ENCODE results near the gene MAN2A1. TPM values are rescaled to one million over a fixed set of nuclear protein-coding genes. Genes with fewer than 3 reads are reported as not detected.

Gene MAN2A1
- polyA plus RNA-seq, 1 experiment, result 55.8 TPM

DNA sequence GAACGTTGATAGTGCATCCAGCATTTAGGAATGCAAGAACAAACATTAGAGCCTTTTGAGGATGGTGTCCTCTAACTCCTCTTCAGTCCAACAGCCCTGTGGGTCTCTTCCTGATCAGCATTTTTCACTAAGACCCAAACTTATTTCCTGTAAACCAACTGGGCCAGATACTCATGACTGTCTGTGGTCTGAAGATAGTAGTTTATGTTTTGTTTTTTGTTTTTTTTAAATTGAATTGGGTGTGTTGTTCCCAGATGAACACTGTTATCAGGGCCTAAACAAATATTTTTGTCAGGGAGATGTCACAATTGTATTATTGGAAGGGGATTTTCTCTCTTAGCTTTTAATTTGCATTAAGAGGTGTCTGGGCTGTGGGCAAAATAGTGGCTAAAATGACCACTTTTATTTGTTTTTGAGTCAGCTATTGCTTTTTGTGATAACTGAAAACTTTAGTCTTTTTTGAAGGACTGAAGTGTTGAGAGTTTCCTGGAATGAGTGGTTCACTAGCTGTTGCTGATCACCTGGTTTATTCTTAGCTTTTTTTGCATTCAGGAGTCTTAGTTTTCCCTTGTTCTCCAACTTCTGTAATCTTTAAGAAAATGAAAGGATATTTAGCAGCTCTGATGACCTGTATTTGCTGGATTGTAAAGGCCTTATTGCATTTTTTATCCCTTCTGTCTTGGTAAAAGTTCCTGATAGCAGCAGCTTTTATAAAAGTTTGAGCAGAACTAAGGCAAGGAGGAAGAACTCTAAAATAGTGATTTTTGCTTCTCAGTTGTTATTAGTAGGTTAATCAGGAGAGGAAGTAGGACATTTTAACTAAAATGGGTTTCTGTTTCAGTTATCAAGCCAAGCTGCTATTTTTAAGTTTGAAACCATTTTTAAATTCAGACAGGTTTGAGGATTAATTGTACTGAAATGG, 5.5 kb downstream of the MAN2A1 start:
- POLR2A ChIA-PET, result interaction anchor here (0.6 kb wide), 1 partner anchor 113 kb away, joined by 5 read pairs; no protein-coding TSS in a partner anchor
- Histone ChIP-seq H3K27ac (ENCODE audit: low read depth, low read length) (no peak overlapping the region), H3K4me3 (ENCODE audit: low read depth, low read length) (no peak overlapping the region), H3K9me3 (ENCODE audit: control insufficient read depth, insufficient read depth, low read length) (peaks cover 3% of the 10 kb centered on the region; the same call in 1 of the 2 replicates), H3K27me3 (ENCODE audit: control insufficient read depth, insufficient read depth, low read length) (no peaks in the 10 kb centered on the region)
- DNase-seq (ENCODE audit: low read depth, low spot score), result no peak
- TF ChIP-seq, protein P1, sequence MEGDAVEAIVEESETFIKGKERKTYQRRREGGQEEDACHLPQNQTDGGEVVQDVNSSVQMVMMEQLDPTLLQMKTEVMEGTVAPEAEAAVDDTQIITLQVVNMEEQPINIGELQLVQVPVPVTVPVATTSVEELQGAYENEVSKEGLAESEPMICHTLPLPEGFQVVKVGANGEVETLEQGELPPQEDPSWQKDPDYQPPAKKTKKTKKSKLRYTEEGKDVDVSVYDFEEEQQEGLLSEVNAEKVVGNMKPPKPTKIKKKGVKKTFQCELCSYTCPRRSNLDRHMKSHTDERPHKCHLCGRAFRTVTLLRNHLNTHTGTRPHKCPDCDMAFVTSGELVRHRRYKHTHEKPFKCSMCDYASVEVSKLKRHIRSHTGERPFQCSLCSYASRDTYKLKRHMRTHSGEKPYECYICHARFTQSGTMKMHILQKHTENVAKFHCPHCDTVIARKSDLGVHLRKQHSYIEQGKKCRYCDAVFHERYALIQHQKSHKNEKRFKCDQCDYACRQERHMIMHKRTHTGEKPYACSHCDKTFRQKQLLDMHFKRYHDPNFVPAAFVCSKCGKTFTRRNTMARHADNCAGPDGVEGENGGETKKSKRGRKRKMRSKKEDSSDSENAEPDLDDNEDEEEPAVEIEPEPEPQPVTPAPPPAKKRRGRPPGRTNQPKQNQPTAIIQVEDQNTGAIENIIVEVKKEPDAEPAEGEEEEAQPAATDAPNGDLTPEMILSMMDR (IDR thresholded peaks at IDR 0.05; ENCODE audit: low read depth, low read length), result no peak
- CTCF ChIA-PET, result no interaction called here

DNA sequence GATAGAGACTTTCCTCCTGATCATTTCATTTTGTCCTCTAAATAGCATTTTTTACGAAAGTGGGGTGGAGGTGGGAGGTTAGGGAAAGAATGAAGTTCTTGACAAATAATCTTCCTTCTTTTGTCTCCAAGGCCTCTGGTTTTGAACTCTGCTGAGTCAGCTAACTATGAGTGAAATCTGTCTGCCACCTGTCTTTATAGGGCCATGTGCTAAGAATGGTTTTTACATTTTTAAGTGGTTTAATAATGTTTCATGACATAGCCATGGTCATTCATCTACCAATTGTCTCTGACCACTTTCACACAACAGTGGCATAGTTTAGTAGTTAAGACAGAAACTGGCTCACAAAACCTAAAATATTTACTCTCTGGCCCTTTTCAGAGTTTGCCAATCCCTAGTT, 7.6 kb downstream of the MAN2A1 start:
- Histone ChIP-seq H3K27ac (ENCODE audit: low read depth, low read length) (no peak overlapping the region), H3K9me3 (ENCODE audit: control insufficient read depth, insufficient read depth, low read length) (no peaks in the 10 kb centered on the region), H3K4me3 (ENCODE audit: low read depth, low read length) (no peak overlapping the region), H3K27me3 (ENCODE audit: control insufficient read depth, insufficient read depth, low read length) (no peaks in the 10 kb centered on the region)
- no peak for DNase-seq (ENCODE audit: low read depth, low spot score)
- ChIA-PET CTCF (no interaction called here), POLR2A (no interaction called here)
- TF ChIP-seq, protein P1 (IDR thresholded peaks at IDR 0.05; ENCODE audit: low read depth, low read length), result no peak

DNA sequence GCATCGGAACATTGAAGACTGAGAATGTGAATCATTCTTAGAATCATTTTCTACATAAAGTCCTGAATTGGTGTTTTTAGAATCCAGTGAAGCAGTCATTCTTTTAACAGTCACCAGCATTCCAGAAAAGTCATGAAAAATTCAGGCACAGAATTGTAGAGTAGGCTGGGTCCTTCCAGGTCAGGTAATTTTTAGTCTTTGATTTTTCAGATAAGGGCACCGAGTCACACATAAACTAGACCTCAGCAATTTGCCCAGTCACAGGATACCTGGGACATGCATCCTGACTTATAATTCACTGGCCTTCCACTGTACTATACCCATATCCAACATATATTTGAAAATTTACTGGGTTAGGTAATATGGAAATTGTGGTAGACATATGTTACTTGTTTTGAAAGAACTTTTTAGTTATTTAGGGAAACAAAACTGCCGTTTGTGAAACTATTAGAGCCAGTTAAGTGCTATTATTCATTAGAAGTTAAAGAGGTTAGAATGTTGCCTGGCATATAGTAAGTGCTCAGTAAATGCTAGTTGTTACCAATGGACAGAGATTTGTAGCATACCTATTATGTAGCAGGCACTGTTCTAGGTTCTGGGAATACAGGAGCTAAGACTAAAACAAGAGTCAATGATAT, 10.9 kb downstream of the MAN2A1 start:
- no peak for DNase-seq (ENCODE audit: low read depth, low spot score)
- H3K27ac ChIP-seq (ENCODE audit: low read depth, low read length), result no peak overlapping the region
- TF ChIP-seq, protein P1 (IDR thresholded peaks at IDR 0.05; ENCODE audit: low read depth, low read length), result no peak
- no peak overlapping the region for H3K4me3 ChIP-seq (ENCODE audit: low read depth, low read length)
- H3K27me3 ChIP-seq (ENCODE audit: control insufficient read depth, insufficient read depth, low read length), result no peaks in the 10 kb centered on the region
- H3K9me3 ChIP-seq (ENCODE audit: control insufficient read depth, insufficient read depth, low read length), result no peaks in the 10 kb centered on the region
- CTCF ChIA-PET, result interaction anchor here (1.0 to 1.3 kb wide), 3 partner anchors 8 to 776 kb away, joined by 3 to 4 read pairs (median 3); no protein-coding TSS in a partner anchor
- POLR2A ChIA-PET, result no interaction called here

DNA sequence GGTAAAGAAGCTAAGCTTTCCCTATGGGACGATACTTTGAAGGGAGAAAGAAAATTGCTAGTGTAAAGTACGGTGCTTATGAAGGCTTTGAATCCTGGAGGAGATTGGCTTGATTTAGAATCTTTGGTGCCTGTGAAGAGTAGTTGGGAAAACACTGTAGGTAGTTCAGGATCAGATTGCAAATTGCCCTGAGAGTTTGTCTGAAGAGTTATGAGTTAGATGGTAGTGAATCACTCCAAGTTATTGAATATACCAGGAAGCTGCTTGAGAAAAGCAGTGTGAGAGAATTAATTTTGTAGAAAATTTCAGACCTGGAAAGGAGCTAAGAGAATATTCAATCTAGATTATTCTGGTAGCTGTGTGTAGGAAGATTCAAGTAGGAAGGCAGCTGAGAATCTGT, 11.5 kb downstream of the MAN2A1 start:
- H3K27me3 ChIP-seq (ENCODE audit: control insufficient read depth, insufficient read depth, low read length), result no peaks in the 10 kb centered on the region
- no peak overlapping the region for H3K27ac ChIP-seq (ENCODE audit: low read depth, low read length)
- H3K9me3 ChIP-seq (ENCODE audit: control insufficient read depth, insufficient read depth, low read length), result no peaks in the 10 kb centered on the region
- H3K4me3 ChIP-seq (ENCODE audit: low read depth, low read length), result no peak overlapping the region
- TF ChIP-seq, protein P1 (IDR thresholded peaks at IDR 0.05; ENCODE audit: low read depth, low read length), result no peak
- CTCF ChIA-PET, result interaction anchor here (0.5 to 1.3 kb wide), 6 partner anchors 8 to 776 kb away, joined by 3 to 7 read pairs (median 3); partner anchors contain the start of gene MAN2A1
- no peak for DNase-seq (ENCODE audit: low read depth, low spot score)
- POLR2A ChIA-PET, result no interaction called here

DNA sequence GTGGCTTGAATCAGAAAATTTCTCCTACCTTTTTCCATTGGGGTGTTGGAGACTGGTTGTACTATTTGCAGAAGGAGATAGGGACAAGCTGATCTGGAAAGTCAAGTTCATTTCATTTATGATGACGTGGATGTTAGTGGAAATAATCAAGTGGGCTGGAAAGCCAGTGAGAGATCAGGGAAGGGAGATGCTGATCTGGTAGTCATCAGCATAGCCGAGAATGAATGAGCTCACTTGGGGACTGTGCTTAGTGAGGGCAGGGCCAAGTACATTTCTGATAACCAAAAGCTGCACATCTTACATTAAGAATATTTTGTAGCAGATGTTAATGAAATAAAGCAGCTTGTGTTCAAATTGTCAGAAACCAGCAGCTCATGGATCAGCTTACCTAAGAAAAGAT, 12.1 kb downstream of the MAN2A1 start:
- TF ChIP-seq, protein P1 (IDR thresholded peaks at IDR 0.05; ENCODE audit: low read depth, low read length), result no peak
- Histone ChIP-seq H3K27me3 (ENCODE audit: control insufficient read depth, insufficient read depth, low read length) (no peaks in the 10 kb centered on the region), H3K4me3 (ENCODE audit: low read depth, low read length) (no peak overlapping the region), H3K27ac (ENCODE audit: low read depth, low read length) (no peak overlapping the region), H3K9me3 (ENCODE audit: control insufficient read depth, insufficient read depth, low read length) (no peaks in the 10 kb centered on the region)
- no peak for DNase-seq (ENCODE audit: low read depth, low spot score)
- POLR2A ChIA-PET, result no interaction called here
- CTCF ChIA-PET, result interaction anchor here (0.5 to 1.3 kb wide), 5 partner anchors 9 to 235 kb away, joined by 3 to 7 read pairs (median 3); partner anchors contain the start of gene MAN2A1

All from AG04450 (cell line).